Measurements from ENCODE around the gene LILRB2.

Gene LILRB2

GRCh38 chr19:54317965-54318240 is 37.0 kb upstream of the LILRB2 start:
- Histone ChIP-seq H3K9ac (no peak overlapping the region), H3K79me2 (ENCODE audit: insufficient read depth, low read depth) (no peaks in the 10 kb centered on the region), H2AFZ (ENCODE audit: low read depth) (no peak overlapping the region), H3K27ac (no peak overlapping the region), H3K4me2 (no peak overlapping the region), H4K20me1 (ENCODE audit: insufficient read depth) (no peaks in the 10 kb centered on the region), H3K27me3 (ENCODE audit: insufficient read depth, low read depth) (peaks cover 57% of the 10 kb centered on the region), H3K36me3 (ENCODE audit: insufficient read depth) (no peaks in the 10 kb centered on the region), H3K4me1 (ENCODE audit: low read depth, poor library complexity, severe bottlenecking) (no peaks in the 10 kb centered on the region), H3K4me3 (IDR thresholded peaks at IDR 0.05; ENCODE audit: insufficient read depth, low read depth, low read length) (no peak overlapping the region)
- TF ChIP-seq CTCF (conservative IDR thresholded peaks at IDR 0.05; ENCODE audit: low read depth, low read length): no peak

GRCh38 chr19:54317108-54317964 is 36.4 kb upstream of the LILRB2 start:
- H3K27me3 ChIP-seq (ENCODE audit: insufficient read depth, low read depth): peaks cover 62% of the 10 kb centered on the region
- no peak for TF ChIP-seq CTCF (conservative IDR thresholded peaks at IDR 0.05; ENCODE audit: low read depth, low read length)
- H3K4me2 ChIP-seq: no peak overlapping the region
- no peaks in the 10 kb centered on the region for H3K36me3 ChIP-seq (ENCODE audit: insufficient read depth)
- no peak overlapping the region for H2AFZ ChIP-seq (ENCODE audit: low read depth)
- no peak overlapping the region for H3K4me3 ChIP-seq (IDR thresholded peaks at IDR 0.05; ENCODE audit: insufficient read depth, low read depth, low read length)
- no peaks in the 10 kb centered on the region for H4K20me1 ChIP-seq (ENCODE audit: insufficient read depth)
- H3K27ac ChIP-seq: no peak overlapping the region
- H3K9ac ChIP-seq: no peak overlapping the region
- no peaks in the 10 kb centered on the region for H3K4me1 ChIP-seq (ENCODE audit: low read depth, poor library complexity, severe bottlenecking)
- H3K79me2 ChIP-seq (ENCODE audit: insufficient read depth, low read depth): no peaks in the 10 kb centered on the region

- Histone ChIP-seq H2AFZ (ENCODE audit: low read depth) (no peak overlapping the region), H3K9ac (no peak overlapping the region), H3K4me1 (ENCODE audit: low read depth, poor library complexity, severe bottlenecking) (no peaks in the 10 kb centered on the region), H3K4me3 (IDR thresholded peaks at IDR 0.05; ENCODE audit: insufficient read depth, low read depth, low read length) (no peak overlapping the region), H3K27me3 (ENCODE audit: insufficient read depth, low read depth) (peaks cover 62% of the 10 kb centered on the region), H4K20me1 (ENCODE audit: insufficient read depth) (no peaks in the 10 kb centered on the region), H3K4me2 (no peak overlapping the region), H3K79me2 (ENCODE audit: insufficient read depth, low read depth) (no peaks in the 10 kb centered on the region), H3K36me3 (ENCODE audit: insufficient read depth) (no peaks in the 10 kb centered on the region), H3K27ac (no peak overlapping the region)
- TF ChIP-seq CTCF (conservative IDR thresholded peaks at IDR 0.05; ENCODE audit: low read depth, low read length): no peak
These were observed 35.8 kb upstream of the LILRB2 start for GRCh38 chr19:54316746-54317107.

GRCh38 chr19:54315956-54316355 is 35.0 kb upstream of the LILRB2 start:
- Histone ChIP-seq H3K4me2 (no peak overlapping the region), H3K4me1 (ENCODE audit: low read depth, poor library complexity, severe bottlenecking) (no peaks in the 10 kb centered on the region), H3K27ac (no peak overlapping the region), H3K4me3 (IDR thresholded peaks at IDR 0.05; ENCODE audit: insufficient read depth, low read depth, low read length) (no peak overlapping the region), H3K79me2 (ENCODE audit: insufficient read depth, low read depth) (no peaks in the 10 kb centered on the region), H3K27me3 (ENCODE audit: insufficient read depth, low read depth) (peaks cover 64% of the 10 kb centered on the region), H4K20me1 (ENCODE audit: insufficient read depth) (no peaks in the 10 kb centered on the region), H3K9ac (no peak overlapping the region), H2AFZ (ENCODE audit: low read depth) (no peak overlapping the region), H3K36me3 (ENCODE audit: insufficient read depth) (no peaks in the 10 kb centered on the region)
- TF ChIP-seq CTCF (conservative IDR thresholded peaks at IDR 0.05; ENCODE audit: low read depth, low read length): no peak
